AG04449 (cell line): ENCODE results near the gene DIAPH2.

Source experiments
- CTCF ChIA-PET: fragments of 350-600 bp; formaldehyde crosslinking; extraction: SDS; loops from one replicate; lab custom pipeline; 2021; ENCODE audit warnings: antibody characterized with exemption; lab: Yijun Ruan, JAX
- POLR2A ChIA-PET: fragments of 400-600, 350-600 bp; formaldehyde crosslinking; extraction: SDS; loops from one replicate; lab custom pipeline; 2020; ENCODE audit warnings: antibody characterized with exemption, inconsistent platforms; lab: Yijun Ruan, JAX
- DNase-seq: peaks from one replicate; pipeline ENCODE4 v3.0.0-alpha.2; 2010; ENCODE audit warnings: low read depth, low spot score
- H3K4me3 ChIP-seq: 2 replicates; pipeline ENCODE4 v1.5.1; 2011; ENCODE audit warnings: low read depth, mild to moderate bottlenecking, control low read depth, low read length
- TF ChIP-seq, protein P1 (sequence below): IDR thresholded peaks from one replicate; pipeline ENCODE4 v1.5.1; 2011; ENCODE audit warnings: mild to moderate bottlenecking, moderate library complexity, low read length, control low read depth, inconsistent platforms; ENCODE audit not compliant: insufficient read depth; ENCODE audit errors: missing control alignments

The DIAPH2 gene

DNA sequence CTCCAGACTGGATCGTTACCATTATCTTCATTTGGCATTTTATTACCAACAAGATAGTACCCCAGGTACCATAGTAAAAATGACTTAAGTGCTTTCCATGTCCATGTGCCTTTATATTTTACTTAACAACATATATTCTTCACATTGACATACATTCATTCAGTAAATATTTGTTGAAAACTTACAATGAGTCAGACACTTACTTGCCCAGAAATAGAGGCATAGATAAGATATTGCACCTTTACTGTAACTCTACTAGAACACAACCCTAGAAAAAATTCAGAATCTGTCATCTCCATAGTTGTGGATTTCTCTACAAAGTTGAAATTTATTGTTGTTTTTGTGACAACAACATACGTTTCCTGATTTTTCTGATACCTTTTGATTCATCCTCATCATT lies 839.7 kb downstream of the DIAPH2 start:
- TF ChIP-seq, protein P1, sequence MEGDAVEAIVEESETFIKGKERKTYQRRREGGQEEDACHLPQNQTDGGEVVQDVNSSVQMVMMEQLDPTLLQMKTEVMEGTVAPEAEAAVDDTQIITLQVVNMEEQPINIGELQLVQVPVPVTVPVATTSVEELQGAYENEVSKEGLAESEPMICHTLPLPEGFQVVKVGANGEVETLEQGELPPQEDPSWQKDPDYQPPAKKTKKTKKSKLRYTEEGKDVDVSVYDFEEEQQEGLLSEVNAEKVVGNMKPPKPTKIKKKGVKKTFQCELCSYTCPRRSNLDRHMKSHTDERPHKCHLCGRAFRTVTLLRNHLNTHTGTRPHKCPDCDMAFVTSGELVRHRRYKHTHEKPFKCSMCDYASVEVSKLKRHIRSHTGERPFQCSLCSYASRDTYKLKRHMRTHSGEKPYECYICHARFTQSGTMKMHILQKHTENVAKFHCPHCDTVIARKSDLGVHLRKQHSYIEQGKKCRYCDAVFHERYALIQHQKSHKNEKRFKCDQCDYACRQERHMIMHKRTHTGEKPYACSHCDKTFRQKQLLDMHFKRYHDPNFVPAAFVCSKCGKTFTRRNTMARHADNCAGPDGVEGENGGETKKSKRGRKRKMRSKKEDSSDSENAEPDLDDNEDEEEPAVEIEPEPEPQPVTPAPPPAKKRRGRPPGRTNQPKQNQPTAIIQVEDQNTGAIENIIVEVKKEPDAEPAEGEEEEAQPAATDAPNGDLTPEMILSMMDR, result no peak
- no peak for DNase-seq
- H3K4me3 ChIP-seq, result no peak overlapping the region
- ChIA-PET CTCF (no interaction called here), POLR2A (no interaction called here)

DNA sequence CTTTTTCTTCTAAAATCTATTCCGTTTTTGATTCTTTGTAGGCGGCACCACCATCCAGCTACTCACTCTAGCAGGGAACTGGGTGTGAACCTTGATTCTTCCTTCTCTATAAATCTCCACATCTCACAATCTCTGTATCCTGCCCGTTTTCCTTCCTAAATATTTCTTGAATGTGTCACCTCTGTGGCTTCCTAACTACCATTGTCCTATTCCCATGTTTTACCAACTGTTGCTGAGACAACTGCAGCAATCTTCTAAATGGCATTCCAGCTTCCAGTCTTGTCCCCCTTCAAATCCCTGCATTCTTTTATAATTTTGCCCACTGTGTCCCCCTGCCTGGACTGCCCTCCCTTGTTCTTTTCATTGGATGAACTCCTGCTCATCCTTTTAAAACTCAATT lies 840.4 kb downstream of the DIAPH2 start:
- no peak for DNase-seq
- TF ChIP-seq, protein P1, result no peak
- CTCF ChIA-PET, result no interaction called here
- POLR2A ChIA-PET, result no interaction called here
- H3K4me3 ChIP-seq, result no peak overlapping the region

DNA sequence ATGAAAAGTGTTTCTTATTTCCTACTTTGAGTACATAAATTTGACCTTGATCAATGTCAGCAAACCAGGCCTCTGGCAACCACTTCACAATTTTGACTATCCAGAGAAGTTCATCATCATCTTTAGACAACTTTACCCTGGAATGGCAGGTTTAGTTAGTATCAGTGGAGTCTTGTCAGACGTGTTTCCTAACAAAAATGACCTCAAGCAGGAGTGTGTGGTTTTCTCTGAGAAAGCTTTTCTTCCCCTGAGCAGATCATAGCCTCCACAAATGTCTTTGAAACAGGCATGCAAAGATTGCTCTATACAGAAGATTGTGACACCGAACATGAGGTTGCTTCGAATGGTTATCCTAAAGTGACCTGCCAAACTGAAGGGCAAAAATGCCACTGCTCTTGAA lies 841.3 kb downstream of the DIAPH2 start:
- CTCF ChIA-PET, result no interaction called here
- TF ChIP-seq, protein P1, result no peak
- DNase-seq, result no peak
- POLR2A ChIA-PET, result no interaction called here
- H3K4me3 ChIP-seq, result no peak overlapping the region

DNA sequence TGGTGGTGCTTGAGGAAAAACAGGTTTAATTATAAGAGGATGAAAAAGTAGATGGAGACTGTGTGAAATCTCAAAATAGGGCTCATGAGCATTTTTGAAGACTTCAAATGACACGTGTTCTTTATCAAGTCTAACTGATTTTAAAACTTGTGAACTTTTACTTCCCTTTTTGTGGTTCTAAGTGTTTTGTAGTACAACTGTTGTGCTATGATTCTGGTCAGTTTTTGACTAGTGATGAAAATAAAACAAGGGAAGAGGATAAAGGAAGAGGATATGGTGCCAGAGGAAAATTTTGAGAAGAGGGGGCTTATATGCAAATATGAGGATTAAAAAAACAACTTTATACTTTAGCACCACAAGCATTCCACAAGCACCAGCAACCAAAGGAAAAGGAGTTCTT lies 843.1 kb downstream of the DIAPH2 start:
- DNase-seq, result no peak
- ChIA-PET POLR2A (no interaction called here), CTCF (no interaction called here)
- TF ChIP-seq, protein P1, result no peak
- H3K4me3 ChIP-seq, result no peak overlapping the region

DNA sequence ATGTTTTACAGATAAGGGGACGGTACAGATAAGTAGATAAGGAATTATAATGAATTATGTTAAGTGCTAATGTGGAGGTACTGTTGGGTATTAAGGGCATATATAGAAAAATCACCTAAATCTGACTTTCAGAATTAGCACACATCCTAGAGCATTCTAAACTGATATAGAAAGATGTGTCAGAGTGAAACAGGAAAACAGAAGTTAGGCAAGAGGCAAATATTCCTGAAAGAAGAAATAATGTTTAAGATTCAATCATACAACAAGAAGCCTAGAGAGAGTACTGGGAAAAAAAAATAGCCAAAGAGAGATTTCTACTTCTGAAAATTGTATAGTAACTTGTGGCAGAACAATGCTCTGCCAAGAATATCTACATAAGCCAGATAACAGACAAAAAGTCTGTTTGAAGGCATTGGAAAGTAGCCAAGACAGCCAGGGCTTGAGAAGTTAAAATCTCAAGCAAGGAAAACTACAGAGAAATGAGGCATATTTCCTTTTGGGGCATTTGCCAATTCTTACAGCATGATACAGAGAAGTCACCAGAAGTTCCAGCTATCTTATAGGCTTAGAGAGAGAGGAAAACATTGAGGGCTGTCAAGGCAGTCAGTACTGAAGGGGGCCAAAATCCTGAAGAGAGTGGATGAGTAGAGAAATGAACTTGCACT lies 845.0 kb downstream of the DIAPH2 start:
- POLR2A ChIA-PET, result no interaction called here
- TF ChIP-seq, protein P1, result no peak
- H3K4me3 ChIP-seq, result no peak overlapping the region
- DNase-seq, result no peak
- CTCF ChIA-PET, result no interaction called here

DNA sequence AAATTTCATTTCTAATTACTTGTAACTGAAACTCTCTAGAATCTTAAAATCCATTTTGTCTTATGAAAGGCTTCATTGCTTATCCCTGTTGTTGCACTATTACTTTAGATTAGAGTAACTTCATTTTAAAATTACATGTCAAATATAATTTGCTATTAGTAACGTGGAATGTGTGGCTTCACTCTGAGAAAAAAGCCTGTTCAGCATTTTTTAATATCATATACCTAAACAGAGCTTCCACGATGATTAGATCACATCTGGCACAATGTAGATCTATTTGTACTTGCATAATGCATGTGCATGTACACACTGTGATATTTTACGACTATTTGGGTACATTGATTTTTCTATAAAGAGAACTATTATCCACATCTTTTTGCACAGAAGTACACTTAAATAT lies 847.2 kb downstream of the DIAPH2 start:
- ChIA-PET POLR2A (no interaction called here), CTCF (no interaction called here)
- no peak for DNase-seq
- TF ChIP-seq, protein P1, result no peak
- no peak overlapping the region for H3K4me3 ChIP-seq
